Measurements from ENCODE around the gene HPX.

GRCh38 chr11:6448574-6448973, 7.8 kb upstream of the HPX start:
- TF ChIP-seq, protein P1, sequence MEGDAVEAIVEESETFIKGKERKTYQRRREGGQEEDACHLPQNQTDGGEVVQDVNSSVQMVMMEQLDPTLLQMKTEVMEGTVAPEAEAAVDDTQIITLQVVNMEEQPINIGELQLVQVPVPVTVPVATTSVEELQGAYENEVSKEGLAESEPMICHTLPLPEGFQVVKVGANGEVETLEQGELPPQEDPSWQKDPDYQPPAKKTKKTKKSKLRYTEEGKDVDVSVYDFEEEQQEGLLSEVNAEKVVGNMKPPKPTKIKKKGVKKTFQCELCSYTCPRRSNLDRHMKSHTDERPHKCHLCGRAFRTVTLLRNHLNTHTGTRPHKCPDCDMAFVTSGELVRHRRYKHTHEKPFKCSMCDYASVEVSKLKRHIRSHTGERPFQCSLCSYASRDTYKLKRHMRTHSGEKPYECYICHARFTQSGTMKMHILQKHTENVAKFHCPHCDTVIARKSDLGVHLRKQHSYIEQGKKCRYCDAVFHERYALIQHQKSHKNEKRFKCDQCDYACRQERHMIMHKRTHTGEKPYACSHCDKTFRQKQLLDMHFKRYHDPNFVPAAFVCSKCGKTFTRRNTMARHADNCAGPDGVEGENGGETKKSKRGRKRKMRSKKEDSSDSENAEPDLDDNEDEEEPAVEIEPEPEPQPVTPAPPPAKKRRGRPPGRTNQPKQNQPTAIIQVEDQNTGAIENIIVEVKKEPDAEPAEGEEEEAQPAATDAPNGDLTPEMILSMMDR (IDR thresholded peaks at IDR 0.05 in 4 of 5, conservative IDR thresholded peaks at IDR 0.05 in 1 of 5) = no peak
- no peak for TF ChIP-seq POLR2A (IDR thresholded peaks at IDR 0.05)
